ENCODE data around the gene F13B.
"Not testable (repeated sequence)": the region's sequence is repeated elsewhere in the genome, so short reads cannot be mapped to it uniquely, and the experiment has no call there.

The F13B gene

GRCh38 chr1:197066719-197067456 is at the start of gene F13B:
F13B (minus strand) TSS chr1:197067260; CDS start chr1:197067223, 37 bp downstream.
- DNase-seq (ENCODE audit: low spot score), result no peak

- no peak for DNase-seq (ENCODE audit: low spot score)
These were observed 49.1 kb upstream of the F13B start for GRCh38 chr1:197116156-197116555.

- no peak for DNase-seq (ENCODE audit: low spot score)
These were observed 39.8 kb upstream of the F13B start for GRCh38 chr1:197106869-197107268.

- DNase-seq (ENCODE audit: low spot score), result no peak
These were observed 36.2 kb upstream of the F13B start for GRCh38 chr1:197103300-197103699.

GRCh38 chr1:197101978-197102377 is 34.9 kb upstream of the F13B start:
- DNase-seq (ENCODE audit: low spot score), result no peak

GRCh38 chr1:197100677-197101076 is 33.6 kb upstream of the F13B start:
- DNase-seq (ENCODE audit: low spot score), result no peak

DNA sequence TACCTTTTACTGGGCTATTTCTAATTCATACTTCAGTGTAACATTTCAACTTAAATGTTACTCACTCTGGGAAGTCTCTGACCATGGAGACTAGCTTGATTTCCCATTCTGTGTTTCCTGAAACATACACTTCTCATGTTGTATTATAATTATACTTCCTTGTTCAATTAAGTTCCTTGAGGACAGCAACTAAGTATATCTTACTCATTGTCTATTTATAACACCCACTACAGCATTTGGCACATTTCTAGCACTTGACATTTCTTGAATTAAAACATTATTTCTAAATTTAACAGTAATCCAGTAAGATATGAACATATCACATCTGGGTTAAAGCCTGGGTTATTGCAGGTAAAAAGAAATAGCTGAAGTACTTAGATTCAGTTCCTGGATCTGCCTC is 32.4 kb upstream of the F13B start:
- no peak for DNase-seq (ENCODE audit: low spot score)

DNA sequence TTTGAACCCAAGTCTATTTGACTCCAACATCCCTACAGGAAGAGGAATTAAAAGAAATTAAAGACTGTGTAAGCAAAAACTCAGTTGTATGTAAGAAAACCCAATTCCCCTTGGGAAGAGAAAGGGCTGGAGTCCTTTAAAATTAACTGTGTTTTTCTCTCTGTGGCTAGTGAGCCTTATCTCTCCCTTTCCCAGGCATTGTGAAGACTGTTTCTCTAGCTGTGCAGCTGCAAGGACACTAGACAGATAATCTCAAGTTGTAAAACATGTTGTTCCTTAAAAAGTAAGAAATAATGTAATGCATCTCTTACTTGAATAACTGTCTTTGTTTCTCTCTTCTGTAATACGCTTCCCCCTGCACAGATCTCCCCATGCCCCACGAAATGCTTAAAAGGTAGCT is 29.9 kb upstream of the F13B start:
- DNase-seq (ENCODE audit: low spot score), result not testable (repeated sequence)

- DNase-seq (ENCODE audit: low spot score), result no peak
These were observed 29.1 kb upstream of the F13B start for GRCh38 chr1:197096137-197096536.

- no peak for DNase-seq (ENCODE audit: low spot score)
These were observed 26.3 kb upstream of the F13B start for GRCh38 chr1:197093226-197093885.

DNA sequence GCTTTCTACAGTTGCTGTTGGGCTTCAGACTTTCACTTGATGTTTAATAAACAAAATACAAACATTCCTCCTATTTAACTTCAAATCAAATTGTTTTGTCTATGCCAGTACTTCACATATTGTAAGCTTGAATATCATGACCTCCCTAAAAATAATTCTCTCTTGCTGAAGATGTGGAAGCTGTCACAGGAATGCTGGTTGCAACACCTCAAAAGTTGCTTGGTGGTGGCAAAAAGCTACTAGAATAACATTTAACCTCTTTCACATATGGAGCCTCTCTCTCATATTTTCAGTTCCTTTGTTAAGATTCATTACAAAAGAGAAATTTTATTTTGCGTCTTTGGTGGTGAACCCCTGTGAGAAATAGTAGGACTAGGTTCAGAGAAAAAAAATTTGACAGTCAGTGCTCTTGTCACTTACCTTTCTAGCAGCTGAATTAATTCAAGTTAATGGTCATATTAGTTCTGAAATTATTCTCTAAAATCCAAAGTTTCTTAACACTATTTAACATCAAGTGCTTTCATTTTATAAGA is 25.5 kb upstream of the F13B start:
- no peak for DNase-seq (ENCODE audit: low spot score)

DNA sequence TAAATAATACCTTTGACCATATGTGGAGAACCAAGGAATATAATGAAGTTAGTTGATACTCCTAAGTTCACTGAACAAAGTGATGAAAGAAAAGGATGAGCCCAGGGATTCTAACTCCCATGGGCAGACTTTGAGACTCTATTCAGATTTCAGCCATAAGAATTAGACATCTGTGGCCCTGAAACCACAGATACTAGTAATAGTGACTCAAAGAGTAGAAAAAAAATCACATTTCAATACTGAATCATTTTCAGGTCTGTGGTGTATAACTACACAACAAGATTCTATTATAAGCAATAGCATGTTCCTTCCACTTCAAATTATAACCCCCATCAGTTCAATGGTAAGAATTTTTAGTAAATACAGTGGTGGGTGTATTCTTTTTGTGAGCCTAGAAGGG is 16.4 kb upstream of the F13B start:
- no peak for DNase-seq (ENCODE audit: low spot score)

DNA sequence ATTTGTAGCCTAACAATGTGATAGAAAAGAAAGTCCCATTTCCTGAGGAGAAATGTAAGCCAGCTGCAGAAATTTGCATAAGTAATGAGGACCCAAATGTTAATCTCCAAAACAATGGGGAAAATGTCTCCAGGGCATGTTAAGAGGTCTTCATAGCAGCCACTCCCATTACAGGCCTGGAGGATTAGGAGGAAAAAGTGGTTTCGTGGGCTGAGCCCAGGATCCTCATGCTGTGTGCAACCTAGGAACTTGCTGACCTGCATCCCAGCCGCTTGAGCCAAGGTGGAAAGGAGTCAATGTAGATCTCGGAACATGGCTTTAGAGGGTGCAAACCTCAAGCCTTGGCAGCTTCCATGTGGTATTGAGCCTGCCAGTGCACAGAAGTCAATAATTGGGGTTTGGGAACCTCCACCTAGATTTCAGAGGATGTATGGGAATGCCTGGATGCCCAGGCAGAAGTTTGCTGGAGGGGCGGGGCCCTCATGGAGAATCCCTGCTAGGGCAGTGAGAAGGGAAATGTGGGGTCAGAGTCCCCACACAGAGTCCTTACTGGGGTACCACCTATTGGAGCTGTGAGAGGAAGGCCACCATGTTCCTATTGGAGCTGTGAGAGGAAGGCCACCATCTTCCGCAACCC is 14.2 kb upstream of the F13B start:
- DNase-seq (ENCODE audit: low spot score), result no peak

GRCh38 chr1:197080323-197080722 is 13.3 kb upstream of the F13B start:
- no peak for DNase-seq (ENCODE audit: low spot score)

DNA sequence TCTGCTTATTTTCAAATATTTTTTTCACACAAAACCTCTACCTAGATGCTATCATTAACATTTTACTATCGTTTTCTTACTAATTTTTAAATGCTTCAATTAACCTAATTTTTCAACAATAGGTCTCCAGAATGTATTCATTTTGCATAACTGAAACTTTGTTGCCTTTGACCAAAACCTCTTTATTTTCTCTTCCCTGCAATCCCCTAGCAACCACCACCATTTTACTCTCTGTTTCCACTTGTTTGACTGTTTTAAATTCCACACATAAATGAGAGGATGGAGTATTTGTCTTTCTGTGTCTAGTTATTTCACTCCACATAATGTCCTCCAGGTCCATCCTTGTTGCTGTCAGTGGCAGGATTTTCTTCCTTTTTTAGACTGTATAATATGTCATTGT is 9.5 kb upstream of the F13B start:
- no peak for DNase-seq (ENCODE audit: low spot score)

DNA sequence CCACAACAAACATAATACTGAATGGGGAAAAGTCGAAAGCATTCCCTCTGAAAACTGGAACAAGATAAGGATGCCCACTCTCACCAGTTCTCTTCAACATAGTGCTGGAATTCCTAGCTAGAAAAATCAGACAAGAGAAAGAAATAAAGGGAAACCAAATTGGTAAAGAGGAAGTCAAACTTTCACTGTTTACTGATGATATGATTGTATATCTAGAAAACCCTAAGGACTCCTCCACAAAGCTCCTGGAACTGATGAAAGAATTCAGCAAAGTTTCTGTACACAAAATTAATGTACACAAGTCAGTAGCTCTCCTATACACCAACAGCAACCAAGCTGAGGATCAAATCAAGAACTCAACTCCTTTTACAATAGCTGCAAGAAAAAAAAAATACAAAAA is 6.9 kb upstream of the F13B start:
- DNase-seq (ENCODE audit: low spot score), result no peak

DNA sequence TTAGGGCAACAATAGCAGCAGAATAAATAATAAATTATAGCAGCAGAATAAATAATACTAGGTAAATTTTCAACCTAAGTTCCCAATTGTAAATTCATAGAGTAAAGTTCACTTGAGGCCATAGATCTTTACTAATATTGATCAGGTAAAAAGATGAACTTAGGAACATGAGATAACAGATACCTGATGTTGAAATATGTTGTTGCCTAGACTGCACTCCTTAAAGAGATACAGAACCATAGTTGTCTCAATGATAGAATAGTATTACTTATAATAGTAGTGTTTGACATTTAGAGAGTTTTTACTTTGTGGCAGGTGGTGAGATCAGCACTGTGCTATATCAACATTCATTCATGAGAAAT is 378 bp upstream of the F13B start:
- DNase-seq (ENCODE audit: low spot score), result no peak

GRCh38 chr1:197066277-197066676 is 783 bp downstream of the F13B start:
- DNase-seq (ENCODE audit: low spot score), result no peak

- DNase-seq (ENCODE audit: low spot score), result no peak
These were observed 1.5 kb downstream of the F13B start for GRCh38 chr1:197065559-197065958.

DNA sequence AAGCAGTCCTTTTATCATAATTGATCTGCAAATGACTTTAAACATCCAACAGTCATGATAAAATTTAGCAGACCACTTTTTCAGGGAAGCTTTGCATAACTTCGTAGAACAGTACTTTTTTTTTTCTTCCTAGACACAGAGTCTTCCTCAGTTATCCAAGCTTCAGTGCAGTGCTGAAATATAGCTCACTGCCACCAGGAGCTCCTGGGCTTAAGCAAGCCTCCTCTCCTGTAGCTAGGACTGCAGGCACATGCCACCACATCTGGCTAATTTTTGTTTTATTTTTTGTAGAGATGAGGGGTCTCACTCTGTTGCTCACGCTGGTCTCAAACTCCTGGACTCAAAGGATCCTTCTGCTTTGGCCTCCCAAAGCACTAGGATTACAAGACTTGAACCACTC is 3.8 kb downstream of the F13B start:
- DNase-seq (ENCODE audit: low spot score), result no peak

- no peak for DNase-seq (ENCODE audit: low spot score)
These were observed 4.4 kb downstream of the F13B start for GRCh38 chr1:197062692-197063091.

- DNase-seq (ENCODE audit: low spot score), result no peak
These were observed 18.0 kb downstream of the F13B start for GRCh38 chr1:197049100-197049499.

GRCh38 chr1:197042676-197043341 is 24.3 kb downstream of the F13B start:
- DNase-seq (ENCODE audit: low spot score), result no peak

Data from HuH-7.5 (cell line).